ENCODE measurements around the gene RPS6KA5.
"Not testable (repeated sequence)": the region's sequence is repeated elsewhere in the genome, so short reads cannot be mapped to it uniquely, and the experiment has no call there.

Gene RPS6KA5

GRCh38 chr14:91022622-91023028, 37.8 kb downstream of the RPS6KA5 start:
- DNase-seq: not testable (repeated sequence)

- DNase-seq: no peak
Observed at GRCh38 chr14:91021991-91022621, 38.3 kb downstream of the RPS6KA5 start.

GRCh38 chr14:91021115-91021514, 39.3 kb downstream of the RPS6KA5 start:
- no peak for DNase-seq

GRCh38 chr14:91019673-91020072, 40.8 kb downstream of the RPS6KA5 start:
- DNase-seq: no peak

- DNase-seq: no peak
Observed at GRCh38 chr14:91018481-91018880, 42.0 kb downstream of the RPS6KA5 start.

GRCh38 chr14:91016800-91017410, 43.5 kb downstream of the RPS6KA5 start:
- DNase-seq: no peak

GRCh38 chr14:91015435-91015834, 45.0 kb downstream of the RPS6KA5 start:
- DNase-seq: no peak

GRCh38 chr14:91012045-91012444, 48.4 kb downstream of the RPS6KA5 start:
- no peak for DNase-seq

- DNase-seq: no peak
Observed at GRCh38 chr14:91010153-91010533, 50.3 kb downstream of the RPS6KA5 start.

GRCh38 chr14:91009501-91010152, 50.8 kb downstream of the RPS6KA5 start:
- DNase-seq: no peak

- no peak for DNase-seq
Observed at GRCh38 chr14:91008759-91009409, 51.6 kb downstream of the RPS6KA5 start.

GRCh38 chr14:91005716-91006115, 54.7 kb downstream of the RPS6KA5 start:
- no peak for DNase-seq

GRCh38 chr14:91004987-91005386, 55.5 kb downstream of the RPS6KA5 start:
- no peak for DNase-seq

GRCh38 chr14:90999299-90999698, 61.1 kb downstream of the RPS6KA5 start:
- DNase-seq: no peak

- DNase-seq: no peak
Observed at GRCh38 chr14:90996967-90997366, 63.5 kb downstream of the RPS6KA5 start.

- no peak for DNase-seq
Observed at GRCh38 chr14:90995785-90996184, 64.7 kb downstream of the RPS6KA5 start.

GRCh38 chr14:90993792-90994191, 66.6 kb downstream of the RPS6KA5 start:
- DNase-seq: no peak

GRCh38 chr14:90991690-90992443, 68.6 kb downstream of the RPS6KA5 start:
- DNase-seq: no peak

- no peak for DNase-seq
Observed at GRCh38 chr14:90990141-90990540, 70.3 kb downstream of the RPS6KA5 start.

- no peak for DNase-seq
Observed at GRCh38 chr14:90987140-90987539, 73.3 kb downstream of the RPS6KA5 start.

GRCh38 chr14:90986510-90986909, 73.9 kb downstream of the RPS6KA5 start:
- no peak for DNase-seq

- no peak for DNase-seq
Observed at GRCh38 chr14:90985601-90986242, 74.7 kb downstream of the RPS6KA5 start.

GRCh38 chr14:90983560-90983959, 76.9 kb downstream of the RPS6KA5 start:
- DNase-seq: no peak
